ENCODE measurements around the gene NREP.
A peak's percentile ranks its signal among the peaks of the same experiment; 100 is the strongest.

- peak in 2 of 3 experiments; percentile 38 to 44; a peak in 3 of 6 replicates for TF ChIP-seq CTCF (IDR thresholded peaks at IDR 0.05 in 2 of 3, conservative IDR thresholded peaks at IDR 0.05 in 1 of 3; ENCODE audit: borderline replicate concordance in 1 of 3, insufficient read depth in 1 of 3, low read depth in 2 of 3, low read length in 2 of 3)
- no peak for TF ChIP-seq REST (IDR thresholded peaks at IDR 0.05; ENCODE audit: low read depth)
- peak; percentile 70 for TF ChIP-seq TCF7L2 (IDR thresholded peaks at IDR 0.05; ENCODE audit: borderline replicate concordance, extremely low read depth, insufficient read depth, insufficient read length)
- TF ChIP-seq ZNF274 (IDR thresholded peaks at IDR 0.05; ENCODE audit: low read depth, low read length): no peak
- TF ChIP-seq POLR2A (IDR thresholded peaks at IDR 0.05; ENCODE audit: borderline replicate concordance, extremely low read depth, insufficient read depth, insufficient read length): peak; percentile 14
- peak; percentile 78 for TF ChIP-seq MAX (IDR thresholded peaks at IDR 0.05)
- TF ChIP-seq FOSL1 (IDR thresholded peaks at IDR 0.05; ENCODE audit: low read depth): no peak
- peak; percentile 46; the same call in 1 of the 2 replicates for TF ChIP-seq POLR2AphosphoS5 (IDR thresholded peaks at IDR 0.05; ENCODE audit: low read depth, low read length)
- TF ChIP-seq CBX3 (IDR thresholded peaks at IDR 0.05; ENCODE audit: low read depth): no peak
- TF ChIP-seq CEBPB (IDR thresholded peaks at IDR 0.05; ENCODE audit: low read depth): no peak
- no peak for TF ChIP-seq EZH2phosphoT487 (IDR thresholded peaks at IDR 0.05; ENCODE audit: borderline replicate concordance)
- TF ChIP-seq ZBTB33 (IDR thresholded peaks at IDR 0.05; ENCODE audit: extremely low read depth, insufficient replicate concordance, low read length): no peak
- TF ChIP-seq SP1 (IDR thresholded peaks at IDR 0.05; ENCODE audit: low read depth): 0 out of 2 replicates have a peak, but pooled peaks have one; percentile 22
These were observed 625 bp upstream of the NREP start for GRCh38 chr5:111757355-111758283.
